Measurements from ENCODE around the gene PHOX2B. TPM values are rescaled to one million over a fixed set of nuclear protein-coding genes. Genes with fewer than 3 reads are reported as not detected.

Gene PHOX2B
- total RNA-seq: not detected

- Histone ChIP-seq H3K27me3 (peaks cover 0 to 99% of the 10 kb centered on the region in 2 donors), H3K4me1 (peaks cover 0 to 50% (median 2%) of the 10 kb centered on the region in 4 donors), H3K4me3 (no peak within 1 kb of the TSS), H3K9me3 (peaks cover 0 to 16% (median 0%) of the 10 kb centered on the region in 4 donors), H3K27ac (no peak within 1 kb of the TSS), H3K36me3 (peaks cover 0 to 4% (median 0%) of the 10 kb centered on the region in 3 donors)
- WGBS, 2 donors: 15 to 18% methylated on average over 15 of the region's 15 CpGs
- DNase-seq (ENCODE audit: low spot score in 2 of 2): no peak
- TF ChIP-seq POLR2A (IDR thresholded peaks at IDR 0.05): no peak
- TF ChIP-seq CTCF (IDR thresholded peaks at IDR 0.05): no peak
- no peak for TF ChIP-seq EP300 (IDR thresholded peaks at IDR 0.05)
These were observed at the start of gene PHOX2B for GRCh38 chr4:41748571-41749475. TSS of gene PHOX2B (minus strand) at chr4:41748725. CDS start at chr4:41748610, 115 bp downstream.

GRCh38 chr4:41797260-41797659, 48.7 kb upstream of the PHOX2B start:
- H3K4me1 ChIP-seq: peaks cover 0 to 29% (median 0%) of the 10 kb centered on the region in 4 donors
- no peak overlapping the region for H3K27ac ChIP-seq
- H3K9me3 ChIP-seq: no peaks in the 10 kb centered on the region
- H3K4me3 ChIP-seq: no peak overlapping the region
- H3K36me3 ChIP-seq: no peaks in the 10 kb centered on the region
- no peaks in the 10 kb centered on the region for H3K27me3 ChIP-seq
- TF ChIP-seq POLR2A (IDR thresholded peaks at IDR 0.05) (no peak), CTCF (IDR thresholded peaks at IDR 0.05) (no peak), EP300 (IDR thresholded peaks at IDR 0.05) (no peak)
- WGBS, 2 donors: 16 to 20% methylated on average over 2 of the region's 2 CpGs
- no peak for DNase-seq (ENCODE audit: low spot score in 2 of 2)

GRCh38 chr4:41796545-41797210, 48.2 kb upstream of the PHOX2B start:
- TF ChIP-seq CTCF (IDR thresholded peaks at IDR 0.05) (no peak), POLR2A (IDR thresholded peaks at IDR 0.05) (no peak), EP300 (IDR thresholded peaks at IDR 0.05) (no peak)
- H3K4me3 ChIP-seq: no peak overlapping the region
- no peak overlapping the region for H3K27ac ChIP-seq
- H3K27me3 ChIP-seq: no peaks in the 10 kb centered on the region
- peaks cover 0 to 29% (median 0%) of the 10 kb centered on the region in 4 donors for H3K4me1 ChIP-seq
- 5 to 7% methylated on average over 8 of the region's 8 CpGs for WGBS, 2 donors
- H3K9me3 ChIP-seq: no peaks in the 10 kb centered on the region
- no peaks in the 10 kb centered on the region for H3K36me3 ChIP-seq
- no peak for DNase-seq (ENCODE audit: low spot score in 2 of 2)

GRCh38 chr4:41795796-41796385, 47.4 kb upstream of the PHOX2B start:
- TF ChIP-seq CTCF (IDR thresholded peaks at IDR 0.05): no peak
- TF ChIP-seq POLR2A (IDR thresholded peaks at IDR 0.05): no peak
- TF ChIP-seq EP300 (IDR thresholded peaks at IDR 0.05): no peak
- WGBS, 2 donors: 20 to 55% methylated on average over 2 of the region's 2 CpGs
- Histone ChIP-seq H3K4me1 (peaks cover 0 to 29% (median 0%) of the 10 kb centered on the region in 4 donors), H3K27me3 (no peaks in the 10 kb centered on the region), H3K27ac (no peak overlapping the region), H3K9me3 (no peaks in the 10 kb centered on the region), H3K36me3 (no peaks in the 10 kb centered on the region), H3K4me3 (no peak overlapping the region)
- DNase-seq (ENCODE audit: low spot score in 2 of 2): no peak
